CD4-positive, alpha-beta T cell treated with Interferon gamma for 1 hour (primary cell): ENCODE data around the gene TSHZ2.
"Not testable (repeated sequence)": the region's sequence is repeated elsewhere in the genome, so short reads cannot be mapped to it uniquely, and the experiment has no call there.

ENCODE experiments used
- DNase-seq: peaks from one replicate; pipeline ENCODE4 v3.0.0-alpha.2; 2020

TSHZ2 gene

DNA sequence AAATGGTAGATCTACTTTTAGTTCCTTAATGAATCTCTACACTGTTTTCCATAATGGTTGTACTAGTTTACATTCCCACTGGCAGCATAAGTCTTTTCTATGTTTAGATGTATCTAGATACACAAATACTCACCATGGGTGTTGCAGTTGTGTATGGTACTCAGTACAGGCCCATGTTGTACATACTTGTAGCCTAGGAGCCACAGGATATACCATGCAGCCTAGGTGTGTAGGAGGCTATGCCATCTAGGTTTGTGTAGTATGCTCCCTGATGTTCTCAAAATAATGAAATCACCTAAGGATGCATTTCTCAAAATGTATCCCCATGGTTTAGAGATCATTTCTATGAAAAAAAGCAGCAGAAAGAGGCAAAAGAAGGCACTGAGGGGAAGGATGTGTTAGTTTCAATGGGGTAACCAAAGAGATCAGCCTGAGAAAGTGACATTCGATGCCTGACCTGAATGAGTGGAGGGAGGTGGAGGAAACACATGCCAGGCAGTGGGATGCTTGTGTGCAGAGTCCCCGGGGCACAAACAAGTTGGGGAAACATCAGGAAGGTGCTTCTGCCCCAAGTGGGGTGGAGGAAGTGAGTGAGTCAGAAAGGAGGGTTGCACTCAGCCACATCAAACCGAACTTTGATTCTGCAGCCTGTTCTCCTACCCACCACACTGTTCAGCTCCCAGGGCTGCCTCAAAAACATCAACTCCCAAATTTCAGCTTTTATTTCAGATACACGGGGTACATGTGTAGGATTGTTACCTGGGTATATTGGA is 430.3 kb downstream of the TSHZ2 start:
- DNase-seq, result no peak

DNA sequence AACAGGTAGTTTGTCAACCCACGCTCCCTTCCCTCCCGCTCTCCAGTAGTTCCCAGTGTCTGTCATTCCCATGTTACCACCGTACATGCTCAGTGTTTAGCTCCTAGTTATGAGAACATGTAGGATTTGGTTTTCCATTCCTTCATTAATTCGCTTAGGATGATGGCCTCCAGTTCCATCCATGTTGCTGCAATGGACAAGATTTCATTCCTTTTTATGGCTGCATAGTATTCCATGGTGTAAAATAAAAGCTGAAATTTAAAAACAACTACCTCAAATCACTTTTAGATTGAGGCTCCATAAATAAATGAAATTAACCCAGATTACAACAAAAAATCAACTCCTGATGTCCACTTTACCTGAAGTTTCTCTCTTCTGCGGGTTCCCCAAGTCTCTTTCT is 430.9 kb downstream of the TSHZ2 start:
- DNase-seq, result no peak

DNA sequence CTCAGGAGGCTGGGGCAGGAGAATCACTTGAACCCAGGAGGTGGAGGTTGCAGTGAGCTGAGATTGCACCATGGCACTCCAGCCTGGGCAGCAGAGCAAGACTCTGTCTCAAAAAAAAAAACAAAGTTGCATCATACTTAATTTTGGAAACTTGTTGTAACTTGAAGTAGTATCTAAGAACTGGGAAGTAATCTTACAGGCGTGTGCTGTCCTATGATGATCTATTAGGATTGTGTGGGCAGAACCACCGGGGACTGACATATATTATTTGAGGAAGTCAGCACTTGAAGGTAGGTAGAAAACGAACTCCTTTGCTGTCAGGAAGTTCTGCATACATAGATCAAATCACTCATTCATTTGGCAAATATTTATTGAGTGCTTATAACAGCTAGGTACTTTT is 433.0 kb downstream of the TSHZ2 start:
- DNase-seq, result no peak

DNA sequence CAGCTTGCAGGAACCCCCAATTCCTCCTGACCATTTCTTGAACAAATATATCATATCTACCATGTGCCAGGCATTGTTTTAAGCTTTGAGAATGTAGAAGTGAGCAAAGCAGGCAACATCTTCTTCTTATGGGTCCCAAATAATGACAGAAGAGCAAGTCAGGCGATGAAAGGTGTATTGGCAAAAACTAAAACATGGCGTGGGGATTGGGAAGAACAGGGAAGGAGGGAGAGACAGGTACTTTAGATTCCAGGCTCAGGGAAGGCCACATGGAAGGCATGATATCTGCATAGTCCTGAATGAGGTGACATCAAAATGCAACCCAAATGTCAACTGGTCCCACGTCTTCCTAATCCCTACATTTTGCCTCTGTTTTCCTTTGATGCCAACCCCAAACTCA is 434.4 kb downstream of the TSHZ2 start:
- DNase-seq, result no peak

DNA sequence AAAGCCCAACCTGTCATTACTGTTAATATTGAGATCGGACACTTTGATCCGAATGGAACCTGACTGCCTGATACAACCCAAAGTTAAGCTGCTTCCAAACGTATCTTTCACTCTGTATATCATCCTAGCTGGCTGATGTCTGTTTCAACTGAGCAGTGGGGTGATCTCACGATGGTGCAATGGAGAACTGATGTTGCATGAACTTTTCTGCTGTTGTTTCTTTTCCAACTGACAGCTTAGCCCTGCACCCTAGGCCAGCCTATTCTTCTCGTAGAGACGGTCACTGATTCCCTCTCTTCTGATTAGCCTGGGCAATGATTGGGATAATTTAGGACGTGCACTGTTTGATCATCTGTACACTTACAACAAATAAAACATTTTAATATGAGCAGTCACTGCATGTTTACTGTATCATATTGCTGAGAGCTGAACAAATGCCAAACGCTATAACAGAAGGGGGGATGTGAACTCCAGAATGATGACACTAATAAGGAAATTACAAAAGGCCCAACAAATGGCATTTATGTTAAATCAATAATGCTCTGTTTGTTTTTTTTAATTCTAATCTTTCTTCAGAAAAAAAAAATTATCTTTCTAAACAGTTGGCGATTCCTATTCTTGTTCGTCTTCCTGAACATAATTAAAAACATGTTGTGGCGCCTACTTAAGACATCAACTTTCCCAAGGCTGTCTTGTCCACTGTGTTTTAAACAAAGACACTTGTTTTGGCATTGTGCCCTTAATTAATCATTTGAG is 436.7 kb downstream of the TSHZ2 start:
- no peak for DNase-seq

DNA sequence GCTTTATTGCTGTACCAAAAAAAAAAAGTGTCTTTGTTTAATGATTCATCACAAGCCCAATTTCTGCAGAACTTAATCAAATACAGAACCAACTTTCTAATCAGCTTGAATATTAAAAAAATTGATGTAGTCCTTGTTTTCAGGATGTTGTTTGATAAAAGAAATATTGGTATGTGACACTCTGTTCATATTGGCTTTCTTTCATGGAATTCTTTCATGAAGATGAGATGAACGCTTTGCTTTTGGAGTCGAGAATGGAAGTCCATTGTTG is 437.2 kb downstream of the TSHZ2 start:
- DNase-seq, result no peak

DNA sequence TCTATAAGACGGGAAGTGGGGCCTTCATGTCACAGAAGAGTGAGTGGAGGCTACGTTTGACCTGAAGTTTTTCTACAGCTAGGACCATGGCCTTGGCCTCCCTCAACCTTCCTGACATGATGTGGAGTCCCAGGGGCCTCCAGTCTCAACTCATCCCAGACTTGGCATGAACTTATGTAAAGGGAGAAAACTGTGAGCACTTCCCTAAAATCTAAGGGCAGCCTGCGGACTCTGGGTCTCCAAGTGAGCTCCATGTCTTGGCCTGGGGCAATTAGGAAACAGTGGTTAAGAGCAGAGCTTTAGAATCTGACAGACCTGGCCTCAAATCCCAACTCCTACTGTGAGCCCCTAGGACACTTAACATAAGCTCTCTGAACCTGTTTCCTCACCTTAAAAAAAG is 439.0 kb downstream of the TSHZ2 start:
- DNase-seq, result no peak

DNA sequence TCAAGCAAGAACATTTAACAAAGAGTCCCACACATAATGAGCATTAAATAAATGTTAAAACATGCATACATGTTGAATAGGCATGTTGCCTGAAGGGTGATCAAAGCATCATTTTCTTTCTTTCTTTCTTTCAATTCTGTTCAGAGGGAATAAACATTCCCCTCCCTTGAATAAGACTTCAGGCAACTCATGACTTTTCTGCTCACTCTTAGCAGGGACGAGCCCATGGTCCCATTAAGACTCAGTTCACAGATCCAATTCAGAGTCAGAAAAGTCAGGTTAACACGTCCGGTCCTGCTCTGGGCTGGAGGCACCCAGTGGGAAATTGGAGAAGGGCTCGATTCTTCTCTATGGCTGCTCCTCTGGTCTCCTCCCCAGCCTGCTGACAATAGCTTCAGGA is 439.7 kb downstream of the TSHZ2 start:
- no peak for DNase-seq

DNA sequence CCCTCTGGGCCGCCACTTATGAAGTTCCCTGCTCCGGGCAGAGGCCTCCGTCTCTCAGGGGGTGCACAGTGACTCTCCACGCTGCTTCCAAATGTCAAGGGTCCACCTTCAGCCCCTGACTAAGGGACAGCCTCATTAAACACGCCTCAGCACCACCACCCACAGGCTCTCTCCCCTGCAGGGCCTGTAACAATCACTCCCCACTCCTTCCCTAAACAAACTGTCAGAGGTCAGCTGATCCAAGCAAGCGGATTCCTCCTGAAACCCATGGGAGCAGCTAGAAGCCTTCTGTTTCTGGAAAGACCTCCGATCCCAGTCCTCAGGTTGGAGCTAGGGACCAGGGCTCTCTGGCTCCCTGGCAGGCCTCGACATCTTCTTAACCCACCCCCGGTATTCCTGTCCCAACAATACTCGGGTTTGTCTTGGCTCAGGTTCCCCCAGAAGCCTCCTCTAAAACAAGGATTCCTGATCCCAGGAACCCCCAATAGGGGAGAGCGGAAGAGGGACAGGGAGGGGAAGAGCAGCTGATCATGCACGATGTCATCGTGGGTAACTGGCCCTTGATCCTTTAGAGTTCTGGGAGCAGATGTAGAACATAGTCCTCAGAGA is 440.5 kb downstream of the TSHZ2 start:
- no peak for DNase-seq

DNA sequence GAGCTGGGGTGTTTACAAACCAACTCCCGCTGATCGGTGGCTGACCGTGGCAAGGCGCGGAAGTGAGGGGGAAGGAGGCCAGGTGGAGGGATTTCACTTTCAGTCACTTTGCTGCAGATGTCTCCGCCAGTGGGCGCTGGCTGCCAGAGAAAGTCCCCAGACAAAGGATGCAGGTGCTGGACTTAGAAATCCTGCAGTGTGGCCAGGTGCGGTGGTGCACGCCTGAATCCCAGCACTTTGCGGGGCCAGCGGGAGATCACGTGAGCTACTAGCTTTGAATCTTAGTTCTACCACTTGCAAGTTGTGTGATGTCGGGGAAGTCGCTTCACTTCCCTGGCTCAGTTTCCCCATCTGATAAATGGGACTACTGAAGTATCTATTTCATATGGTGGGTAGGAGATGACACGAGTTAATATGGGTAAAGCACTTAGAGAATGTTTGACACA is 441.1 kb downstream of the TSHZ2 start:
- peak; percentile 49 for DNase-seq

DNA sequence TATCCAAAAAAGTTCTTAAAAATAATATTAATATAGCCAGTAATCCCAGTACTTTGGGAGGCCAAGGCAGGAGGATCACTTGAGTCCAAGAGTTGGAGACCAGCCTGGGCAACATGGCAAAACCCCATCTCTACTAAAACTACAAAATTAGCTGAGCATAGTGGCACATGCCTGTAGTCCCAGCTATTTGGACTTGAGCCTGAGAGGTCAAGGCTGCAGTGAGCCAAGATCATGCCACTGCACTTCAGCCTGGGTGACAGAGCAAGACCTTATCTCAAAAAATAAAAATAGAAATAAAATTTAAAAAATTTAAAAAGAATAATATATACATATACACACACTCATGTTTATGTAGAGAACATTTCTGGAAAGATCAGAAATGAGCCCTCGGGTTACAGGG is 441.7 kb downstream of the TSHZ2 start:
- not testable (repeated sequence) for DNase-seq

DNA sequence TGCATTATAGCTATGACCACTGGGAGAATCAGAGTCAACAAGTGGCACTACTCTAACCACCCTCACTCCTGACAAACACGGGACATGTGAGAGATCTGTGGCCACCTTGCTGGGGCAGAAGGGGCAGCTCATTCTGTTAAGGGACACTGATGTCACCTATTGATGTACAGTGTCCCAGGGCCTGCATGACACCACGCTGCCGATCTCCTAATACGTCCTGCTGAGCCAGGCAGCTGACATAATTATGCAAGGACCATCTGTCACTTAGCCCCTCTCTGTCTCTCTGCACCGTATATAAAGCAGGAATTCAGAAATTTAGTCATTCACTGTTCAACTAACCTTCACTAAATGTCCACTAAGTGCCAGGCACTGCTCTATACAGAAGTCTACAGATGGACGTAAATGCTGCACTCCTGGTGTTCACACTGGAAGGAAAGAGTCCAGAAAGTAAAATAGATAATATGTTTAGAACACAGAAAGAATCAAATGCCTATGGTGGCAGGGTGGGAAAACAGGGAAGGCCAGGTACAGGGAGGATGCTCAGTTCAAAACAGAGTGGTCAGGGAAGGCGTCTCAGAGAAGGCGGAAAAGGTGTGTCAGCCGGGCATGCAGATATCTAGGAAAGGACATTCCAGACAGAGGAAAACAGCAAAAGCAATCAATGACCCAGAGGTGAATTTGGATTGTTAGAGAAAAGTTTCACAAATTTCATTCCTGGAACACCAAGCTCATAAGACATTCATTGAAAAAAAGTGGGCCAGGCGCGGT is 447.7 kb downstream of the TSHZ2 start:
- no peak for DNase-seq

DNA sequence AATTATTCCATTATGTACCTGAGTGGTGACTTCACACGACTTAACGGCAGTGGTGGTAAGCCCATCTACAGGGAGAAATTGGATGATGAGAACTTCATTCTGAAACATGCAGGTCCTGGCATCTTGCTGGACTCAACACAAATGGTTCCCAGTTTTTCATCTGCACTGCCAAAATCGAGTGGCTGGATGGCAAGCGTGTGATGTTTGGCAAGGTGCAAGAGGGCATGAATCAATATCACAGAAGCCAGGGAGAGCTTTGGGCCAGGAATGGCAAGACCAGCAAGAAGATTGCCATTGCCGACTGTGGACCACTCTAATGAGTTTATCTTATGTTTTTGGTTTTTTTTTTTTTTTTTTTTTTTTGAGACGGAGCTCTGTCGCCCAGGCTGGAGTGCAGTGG is 449.2 kb downstream of the TSHZ2 start:
- DNase-seq, result no peak

DNA sequence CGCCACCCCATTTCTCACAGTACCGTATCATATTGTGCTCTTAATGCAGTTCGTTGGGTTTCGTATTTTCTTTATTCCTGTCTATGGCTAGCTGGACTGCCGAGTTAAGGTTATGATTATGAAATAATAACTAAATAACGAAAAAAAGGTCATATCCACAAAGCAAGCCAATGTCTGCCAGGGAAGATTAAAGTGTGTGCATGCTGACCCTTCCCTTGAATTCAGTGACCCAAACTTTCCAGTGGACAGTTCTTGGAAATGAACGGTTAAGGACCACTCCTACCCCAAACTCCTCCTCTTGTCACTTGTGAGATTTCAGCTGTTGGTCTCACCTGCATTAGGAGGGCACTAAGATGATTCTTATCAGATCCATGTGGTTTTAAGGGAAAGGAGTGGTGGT is 449.9 kb downstream of the TSHZ2 start:
- DNase-seq, result no peak

DNA sequence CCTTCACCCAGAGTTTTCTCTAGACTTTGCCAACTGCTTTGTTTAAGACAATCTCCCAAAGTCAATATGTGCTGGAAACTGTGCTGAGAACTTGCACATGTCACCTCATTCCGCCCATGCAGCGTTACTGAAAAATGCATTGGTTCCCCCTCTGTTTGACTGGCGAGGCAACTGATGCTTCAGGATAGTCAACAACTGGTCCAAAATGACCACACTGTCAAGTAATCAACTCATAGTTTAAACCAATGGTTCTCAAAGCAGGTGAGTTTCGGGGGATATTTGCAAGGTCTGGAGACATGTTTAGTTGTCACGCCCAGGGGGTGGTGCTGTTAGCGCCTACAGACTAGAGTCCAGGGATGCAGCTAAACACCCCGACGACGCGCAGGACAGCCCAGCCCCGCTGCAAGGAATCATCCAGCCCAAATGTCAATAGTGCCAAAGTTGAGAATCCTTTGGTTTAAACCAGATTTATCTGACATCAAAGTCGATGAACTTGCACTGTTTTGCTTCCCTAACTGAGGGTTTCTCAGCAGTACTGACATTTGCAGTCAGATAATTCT is 451.5 kb downstream of the TSHZ2 start:
- no peak for DNase-seq

DNA sequence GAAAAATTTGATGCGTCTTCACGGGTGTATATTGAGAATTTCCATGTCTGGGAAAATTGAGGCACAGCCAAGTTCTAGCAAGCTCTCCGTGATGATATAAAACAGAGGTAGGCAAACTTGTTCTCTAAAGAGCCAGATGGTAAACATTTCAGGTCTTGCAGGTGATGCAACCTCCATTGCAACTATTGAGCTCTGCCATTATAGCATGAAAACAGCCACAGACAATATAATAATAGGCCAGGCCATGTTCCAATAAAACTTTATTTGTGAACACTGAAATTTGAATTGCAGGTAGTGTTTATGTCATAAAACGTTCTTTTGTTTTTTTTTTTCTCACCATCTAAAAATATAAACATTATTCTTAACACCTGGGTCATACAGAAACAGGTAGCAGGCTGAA is 453.3 kb downstream of the TSHZ2 start:
- no peak for DNase-seq

DNA sequence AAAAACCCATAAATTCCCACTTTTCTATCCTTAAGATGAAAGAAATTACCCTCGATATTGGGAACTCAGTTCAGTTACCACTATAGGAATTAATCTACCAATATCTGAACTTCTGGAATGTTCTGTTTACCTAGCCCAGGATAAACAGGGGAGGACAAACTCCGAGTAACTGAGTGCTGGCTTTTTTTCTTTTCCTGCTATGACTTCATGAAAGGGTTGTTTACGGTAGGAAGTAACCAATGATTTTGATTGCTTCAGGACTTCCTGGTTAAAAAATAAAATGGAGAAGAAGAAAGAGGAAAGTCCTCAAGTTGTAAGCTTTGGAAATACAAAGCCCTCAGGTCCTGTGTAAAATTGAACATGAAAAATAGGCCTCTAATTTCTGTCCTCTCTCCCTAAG is 453.8 kb downstream of the TSHZ2 start:
- no peak for DNase-seq

DNA sequence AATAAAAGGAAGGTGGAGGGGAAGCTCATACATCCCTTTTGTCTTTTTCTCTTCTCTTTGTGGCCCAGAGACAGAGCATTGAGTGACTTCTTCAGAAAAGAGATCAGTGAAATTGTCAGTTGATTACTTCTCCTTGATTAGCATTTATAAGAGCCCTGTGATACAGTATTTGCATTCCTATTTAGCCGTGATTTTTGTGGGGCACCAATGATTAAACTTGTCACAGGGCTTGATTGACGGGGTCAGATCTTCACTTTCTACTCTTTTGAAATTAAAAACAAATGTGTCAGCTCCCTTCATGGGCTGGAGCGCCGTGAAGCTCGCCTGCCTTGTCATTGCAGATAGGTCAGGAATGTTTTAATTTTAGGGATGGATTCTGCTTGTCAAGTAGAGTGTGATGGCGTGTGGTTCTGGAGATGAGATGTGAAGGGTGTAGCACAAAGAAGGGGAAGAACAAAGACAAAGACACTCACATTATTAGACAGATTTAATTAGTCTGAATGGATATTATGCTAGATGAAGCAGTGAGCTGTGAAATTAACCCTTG is 454.7 kb downstream of the TSHZ2 start:
- no peak for DNase-seq

DNA sequence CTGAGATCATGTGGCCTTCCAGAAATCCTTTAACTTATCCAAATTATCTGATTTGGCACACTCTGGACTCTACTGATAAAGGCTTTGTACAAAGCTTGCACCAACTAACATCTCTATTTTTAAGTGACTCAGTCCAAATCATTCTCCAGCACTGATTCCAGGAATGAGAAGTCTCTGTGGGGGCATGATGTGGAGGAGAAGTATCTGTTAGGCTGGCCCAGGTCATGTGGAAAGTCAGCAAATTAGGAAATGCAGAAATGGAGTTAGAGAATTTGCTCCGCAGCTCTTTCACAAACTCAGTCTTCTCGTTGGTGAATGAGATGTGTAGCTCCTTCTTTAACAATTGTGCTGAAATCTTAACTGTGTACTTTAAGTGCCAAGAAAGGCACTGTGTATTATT is 455.8 kb downstream of the TSHZ2 start:
- DNase-seq, result no peak

DNA sequence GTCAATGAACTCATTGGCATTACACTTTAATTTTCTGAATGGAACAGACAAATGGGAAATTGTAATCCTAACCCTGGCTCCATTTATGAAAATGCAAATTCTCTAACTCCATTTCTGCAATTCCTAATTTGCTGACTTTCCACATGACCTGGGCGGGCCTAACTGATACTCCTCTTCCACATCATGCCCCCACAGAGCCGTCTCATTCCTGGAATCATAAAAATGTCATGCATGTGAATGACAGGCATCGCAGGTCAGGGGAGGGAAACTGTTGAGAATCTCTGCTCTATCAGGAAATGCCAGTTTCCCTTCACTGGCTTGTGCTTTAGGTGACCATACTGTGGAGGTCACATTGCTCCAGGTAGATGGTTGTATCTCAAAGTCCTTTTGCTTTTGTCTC is 456.4 kb downstream of the TSHZ2 start:
- no peak for DNase-seq

DNA sequence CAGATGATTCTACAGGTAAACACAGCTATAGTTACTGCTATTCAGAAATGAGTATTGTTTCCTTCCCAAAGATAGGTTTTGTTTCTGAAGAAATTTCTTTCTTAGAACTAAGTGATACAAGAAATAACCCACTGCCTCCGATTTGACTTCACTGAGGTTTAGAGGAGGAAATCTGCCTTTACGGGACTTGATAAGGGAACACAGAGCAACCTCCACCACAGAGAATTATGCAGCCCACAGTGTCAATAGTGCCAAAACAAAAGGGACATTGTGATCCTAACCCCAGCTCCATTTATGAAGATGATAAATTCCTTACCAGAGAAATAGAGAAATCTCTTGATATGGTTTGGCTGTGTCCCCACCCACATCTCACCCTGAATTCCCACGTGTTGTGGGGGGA is 456.8 kb downstream of the TSHZ2 start:
- DNase-seq, result no peak

DNA sequence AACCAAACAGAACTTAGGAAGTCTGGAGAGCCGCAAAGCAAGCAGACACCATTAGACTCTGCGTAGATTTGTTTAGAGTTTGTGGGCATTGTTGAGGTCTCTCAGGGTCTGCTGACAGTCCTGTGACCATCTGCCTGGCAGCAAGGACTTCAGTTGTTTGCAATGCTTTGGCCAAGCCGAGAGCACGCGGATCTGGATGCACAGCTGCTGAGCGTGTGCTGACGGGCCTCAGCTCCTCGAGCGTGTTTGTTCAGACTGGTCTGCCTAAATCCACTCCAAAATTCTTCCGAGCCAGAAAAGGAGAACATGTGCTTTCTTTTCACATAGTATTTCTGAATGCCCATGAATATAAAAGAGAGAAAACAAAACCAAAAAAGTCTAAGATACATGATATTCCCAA is 462.5 kb downstream of the TSHZ2 start:
- DNase-seq, result no peak

DNA sequence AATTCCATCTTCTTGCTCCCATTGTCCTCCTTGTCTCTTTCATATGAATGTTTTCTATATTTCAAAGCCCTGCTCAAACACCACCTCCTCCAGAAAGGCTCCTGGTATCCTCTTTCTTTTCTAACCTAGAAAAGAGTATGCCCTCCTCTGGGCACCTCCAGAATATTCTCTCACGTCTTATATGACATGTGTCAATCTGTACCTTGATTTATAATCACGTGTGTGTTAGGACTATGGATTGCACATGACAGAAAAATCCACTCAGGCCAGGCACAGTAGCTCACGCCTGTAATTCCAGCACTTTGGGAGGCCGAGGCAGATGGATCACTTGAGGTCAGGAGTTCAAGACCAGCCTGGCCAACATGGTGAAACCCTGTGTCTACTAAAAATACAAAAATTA is 464.8 kb downstream of the TSHZ2 start:
- DNase-seq, result not testable (repeated sequence)
